CD4-positive, alpha-beta T cell treated with Interleukin-15 for 4 hours (primary cell): Measurements from ENCODE around the gene GOLGA5.

Experiments
- DNase-seq: peaks from one replicate; pipeline ENCODE4 v3.0.0-alpha.2; 2020; ENCODE audit warnings: low spot score

GOLGA5 gene

GRCh38 chr14:92883066-92883465 is 89.0 kb downstream of the GOLGA5 start:
- no peak for DNase-seq

DNA sequence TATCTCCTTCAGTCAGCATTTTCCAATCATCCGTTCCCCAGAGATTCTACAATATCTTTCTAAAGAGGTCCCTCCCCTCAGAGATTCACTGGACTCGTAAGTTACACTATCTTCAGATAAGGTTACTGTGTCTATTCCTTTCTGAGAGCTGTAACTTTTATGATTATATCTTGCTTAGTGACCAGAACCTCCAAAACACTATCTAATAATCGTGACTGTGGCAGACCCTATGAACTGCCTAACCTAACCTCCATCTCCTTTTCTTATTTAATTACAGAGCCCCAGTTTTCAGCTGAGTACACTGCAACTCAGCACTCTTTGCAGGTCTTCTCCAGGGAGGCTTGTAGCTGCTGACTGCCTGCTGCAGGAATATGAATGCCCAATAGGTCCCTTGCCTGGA is 90.3 kb downstream of the GOLGA5 start:
- DNase-seq, result no peak

DNA sequence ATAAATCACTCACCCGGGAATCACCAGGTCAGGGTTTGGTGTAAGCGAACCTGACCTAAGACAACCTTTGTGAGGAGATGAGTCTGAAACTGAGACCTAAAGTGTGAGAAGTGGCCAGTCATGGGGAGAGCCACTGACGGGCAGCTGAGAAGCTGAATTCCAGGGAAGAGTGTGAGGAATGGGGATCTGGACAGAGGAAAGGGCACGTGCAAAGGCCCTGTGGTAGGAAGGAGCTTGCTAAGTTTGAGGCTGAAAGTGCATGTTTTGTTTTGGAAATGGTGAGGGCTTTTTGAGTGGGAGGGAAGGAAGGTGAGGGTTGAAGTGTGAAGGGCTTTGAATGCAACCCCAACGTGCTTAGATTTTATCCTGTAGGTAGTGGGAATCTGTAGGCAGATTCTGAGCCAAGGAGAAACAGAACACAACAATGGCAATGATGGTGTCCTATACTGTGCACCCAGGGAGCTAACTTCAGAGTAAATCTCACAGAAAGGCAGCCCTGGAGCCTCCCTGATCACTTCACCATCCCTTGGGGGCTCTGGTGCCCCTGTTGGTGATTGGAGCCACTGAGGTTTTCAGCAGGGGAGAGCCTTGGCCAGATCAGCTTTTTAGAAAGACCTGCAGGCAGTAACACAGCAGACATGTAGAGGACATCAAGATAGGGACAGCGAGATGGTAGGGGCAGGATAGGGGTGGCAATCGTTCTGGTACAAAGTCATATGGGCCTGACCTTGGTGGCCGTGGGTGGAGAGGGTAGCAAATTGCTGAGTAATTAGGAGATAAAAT is 91.4 kb downstream of the GOLGA5 start:
- DNase-seq, result no peak

DNA sequence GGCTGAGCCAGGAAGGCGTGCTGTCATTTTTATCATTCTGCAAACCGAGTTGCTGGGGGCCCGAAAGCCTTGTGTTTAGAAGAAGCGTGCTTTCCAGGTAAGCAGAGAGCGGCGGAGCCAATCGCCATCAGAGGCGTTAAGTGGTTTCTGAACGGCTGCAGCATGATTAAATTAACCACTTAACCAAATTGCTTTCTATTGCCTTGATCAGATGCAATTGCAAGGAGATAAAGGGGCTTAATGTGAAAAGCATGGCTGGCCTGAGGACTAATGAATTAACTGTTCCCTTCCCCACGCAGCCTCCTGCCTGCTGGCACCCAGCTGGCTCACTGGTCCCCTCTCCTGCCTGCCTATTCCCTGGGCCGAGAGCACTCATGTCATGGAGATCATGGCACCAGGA is 92.2 kb downstream of the GOLGA5 start:
- no peak for DNase-seq

DNA sequence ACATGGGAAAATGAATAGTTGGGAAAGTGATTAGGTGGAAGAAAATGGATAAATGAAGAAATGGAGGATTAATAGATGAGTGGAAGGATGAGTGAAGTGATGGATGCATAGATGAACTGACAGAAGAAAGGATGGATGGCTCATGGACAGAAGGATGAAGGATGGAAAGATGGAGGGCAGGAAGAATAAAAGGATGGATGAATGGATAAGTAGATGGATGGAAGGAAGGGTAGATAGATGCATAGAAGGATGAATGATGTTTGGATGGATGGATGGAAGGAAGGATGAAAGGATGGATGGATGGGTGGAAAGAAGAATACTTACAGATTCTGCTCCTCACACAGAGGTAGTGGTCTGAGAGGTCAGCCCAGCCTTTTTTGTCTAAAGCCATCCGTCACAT is 93.1 kb downstream of the GOLGA5 start:
- no peak for DNase-seq

- DNase-seq, result no peak
Measured at GRCh38 chr14:92888896-92889295, 94.8 kb downstream of the GOLGA5 start.
